Cardiac muscle cell (in vitro differentiated cells and primary cell): ENCODE measurements around the gene ARMC3. TPM values are rescaled to one million over a fixed set of nuclear protein-coding genes. Genes with fewer than 3 reads are reported as not detected.

Experiments
- DNase-seq, 2 donors: peaks; one replicate each; pipeline versions ENCODE4 v3.0.0 to v3.0.0-alpha.2; 2010 to 2017; ENCODE audit warnings: low read depth in 1 of 2, low spot score in 1 of 2
- H3K27ac ChIP-seq: fragments of 200-600 bp; sonication (generic); 2 replicates; pipeline ENCODE4 v1.5.1; 2016
- H3K27me3 ChIP-seq: fragments of 200-600 bp; sonication (generic); 2 replicates; pipeline ENCODE4 v1.6.0; 2016; ENCODE audit warnings: control low read depth
- H3K36me3 ChIP-seq: fragments of 200-600 bp; sonication (generic); 2 replicates; pipeline ENCODE4 v1.5.1; 2016; ENCODE audit warnings: control low read depth
- H3K4me1 ChIP-seq: fragments of 200-600 bp; sonication (generic); 2 replicates; pipeline ENCODE4 v1.8.1; 2017; ENCODE audit warnings: low read depth, mild to moderate bottlenecking, mixed run types
- H3K4me3 ChIP-seq: fragments of 200-600 bp; sonication (generic); 2 replicates; pipeline ENCODE4 v1.5.1; 2016; ENCODE audit warnings: mild to moderate bottlenecking
- H3K9me3 ChIP-seq: fragments of 200-600 bp; sonication (generic); 2 replicates; pipeline ENCODE4 v1.5.1; 2017; ENCODE audit warnings: low read depth, mild to moderate bottlenecking, control low read depth
- CTCF ChIP-seq: IDR thresholded peaks from 2 replicates; pipeline ENCODE4 v1.5.1; 2012; ENCODE audit warnings: low read depth, mild to moderate bottlenecking, low read length
- polyA plus RNA-seq: library from polyadenylated mRNA; unstranded; fragments of >200 nt; fragmentation: Nextera tagmentation; extraction: Ambion mirVana; gene quantifications from 2 replicates; pipeline ENCODE4 v1.2.1, GENCODE V29; 2016
- total RNA-seq: library from RNA; depleted of rRNA; stranded (reverse); fragments of >200 nt; gene quantifications from 2 replicates; pipeline ENCODE4 v1.2.3, GENCODE V29; 2016

Gene ARMC3
- total and polyA plus RNA-seq, 2 experiments from 2014 or later: not detected

GRCh38 chr10:22993314-22993713 is 65.5 kb downstream of the ARMC3 start:
- H3K9me3 ChIP-seq: no peaks in the 10 kb centered on the region
- no peak overlapping the region for H3K4me3 ChIP-seq
- DNase-seq: no peak
- peaks cover 5% of the 10 kb centered on the region for H3K4me1 ChIP-seq
- H3K27me3 ChIP-seq: no peaks in the 10 kb centered on the region
- H3K27ac ChIP-seq: no peak overlapping the region
- no peaks in the 10 kb centered on the region for H3K36me3 ChIP-seq
- TF ChIP-seq CTCF: no peak

GRCh38 chr10:22997096-22997495 is 69.2 kb downstream of the ARMC3 start:
- no peaks in the 10 kb centered on the region for H3K4me1 ChIP-seq

GRCh38 chr10:22998091-22998490 is 70.2 kb downstream of the ARMC3 start:
- DNase-seq: no peak
- Histone ChIP-seq H3K9me3 (no peaks in the 10 kb centered on the region), H3K36me3 (no peaks in the 10 kb centered on the region), H3K4me3 (no peak overlapping the region), H3K27me3 (no peaks in the 10 kb centered on the region), H3K27ac (no peak overlapping the region), H3K4me1 (no peaks in the 10 kb centered on the region)
- TF ChIP-seq CTCF: no peak

More at GRCh38 chr10:22997096-22997495, 69.2 kb downstream of the ARMC3 start:
- no peak for TF ChIP-seq CTCF
- no peaks in the 10 kb centered on the region for H3K27me3 ChIP-seq
- DNase-seq: peak; percentile 18 to 30
- H3K27ac ChIP-seq: no peak overlapping the region
- H3K4me3 ChIP-seq: no peak overlapping the region
- H3K36me3 ChIP-seq: no peaks in the 10 kb centered on the region
- H3K9me3 ChIP-seq: no peaks in the 10 kb centered on the region

GRCh38 chr10:22999942-23000341 is 72.1 kb downstream of the ARMC3 start:
- Histone ChIP-seq H3K9me3 (no peaks in the 10 kb centered on the region), H3K4me3 (no peak overlapping the region), H3K36me3 (no peaks in the 10 kb centered on the region), H3K4me1 (no peaks in the 10 kb centered on the region), H3K27ac (no peak overlapping the region), H3K27me3 (no peaks in the 10 kb centered on the region)
- TF ChIP-seq CTCF: no peak
- DNase-seq: no peak

GRCh38 chr10:23001901-23002516 is 74.2 kb downstream of the ARMC3 start:
- H3K27ac ChIP-seq: no peak overlapping the region
- H3K36me3 ChIP-seq: no peaks in the 10 kb centered on the region
- no peak overlapping the region for H3K4me3 ChIP-seq
- no peaks in the 10 kb centered on the region for H3K4me1 ChIP-seq
- DNase-seq: no peak
- no peak for TF ChIP-seq CTCF
- H3K27me3 ChIP-seq: no peaks in the 10 kb centered on the region
- H3K9me3 ChIP-seq: no peaks in the 10 kb centered on the region
